ENCODE data around the gene ALDH16A1.

ALDH16A1 gene

GRCh38 chr19:49515767-49516166, 62.7 kb downstream of the ALDH16A1 start:
- no peak for DNase-seq (ENCODE audit: low spot score)

GRCh38 chr19:49518033-49518432, 65.0 kb downstream of the ALDH16A1 start:
- DNase-seq (ENCODE audit: low spot score): no peak
